HCT116 (cell line): Measurements from ENCODE around the gene CTTNBP2NL. TPM values are rescaled to one million over a fixed set of nuclear protein-coding genes. Genes with fewer than 3 reads are reported as not detected.

Experiments used
- ATAC-seq: fragments of 200-7000 bp; cut with Tn5 transposase; 2 replicates; pipeline ENCODE4 v1.9.1; 2020; ENCODE audit warnings: mild to moderate bottlenecking, moderate library complexity
- BruUV-seq: library from RNA; stranded (reverse); fragments of 400-500 nt; replicated peaks from 2 replicates; lab custom pipeline; 2021; lab: Mats Ljungman, UMichigan
- CTCF ChIA-PET: fragments of 300-600 bp; sonication (Branson Sonifier 250); formaldehyde crosslinking; loops from one replicate; lab custom pipeline; 2021; ENCODE audit warnings: antibody characterized with exemption; lab: Charles Lee
- POLR2A ChIA-PET: fragments of 300-600, 350-600 bp; sonication (Branson Sonifier 250); formaldehyde crosslinking; loops from one replicate; lab custom pipeline; 2021; ENCODE audit warnings: antibody characterized with exemption; lab: Charles Lee
- RAD21 ChIA-PET, 2 experiments: fragments of 300-600 bp; sonication (Branson Sonifier 250); formaldehyde crosslinking; loops; one replicate each; lab custom pipeline; 2023; ENCODE audit warnings: low total read pairs in 2 of 2; ENCODE audit not compliant: uncharacterized antibody in 2 of 2, unreplicated experiment in 2 of 2, low non-redundant PET in 1 of 2; lab: Charles Lee
- DNase-seq: peaks from one replicate; pipeline ENCODE4 v3.0.0-alpha.2; 2010; ENCODE audit warnings: low read depth, low spot score
- H2AFZ ChIP-seq: fragments of 200-600 bp; shearing (Covaris generic), sonication (generic); 2 replicates; pipeline ENCODE4 v1.6.1; 2017; ENCODE audit warnings: low read depth, mixed run types, mixed read lengths, antibody characterized with exemption, low read length; ENCODE audit not compliant: poor library complexity, severe bottlenecking
- H3K27ac ChIP-seq: 2 replicates; pipeline ENCODE4 v1.5.1; 2012; ENCODE audit warnings: low read depth, low read length
- H3K27me3 ChIP-seq: fragments of 200-600 bp; sonication (generic); 2 replicates; pipeline ENCODE4 v1.6.1; 2016; ENCODE audit warnings: mixed run types, low read length, mixed read lengths; ENCODE audit not compliant: insufficient read depth
- H3K36me3 ChIP-seq, 2 experiments: fragments of 200-500 bp in 1 of 2; fragments of 200-600 bp in 1 of 2; sonication (Bioruptor generic) in 1 of 2; sonication (generic) in 1 of 2; 2 replicates each; pipeline versions ENCODE4 v1.5.1 to v1.6.1; 2014 to 2016; ENCODE audit warnings: low read length in 2 of 2, inconsistent platforms in 1 of 2, mixed read lengths in 1 of 2, mixed run types in 1 of 2; ENCODE audit not compliant: insufficient read depth in 2 of 2, control insufficient read depth in 1 of 2
- H3K4me1 ChIP-seq, 2 experiments: fragments of 200-600 bp in 1 of 2; sonication (generic) in 1 of 2; 2 replicates each; pipeline versions ENCODE4 v1.5.1 to v1.6.1; 2012 to 2017; ENCODE audit warnings: low read length in 2 of 2, inconsistent platforms in 1 of 2, mild to moderate bottlenecking in 1 of 2, mixed read lengths in 1 of 2, mixed run types in 1 of 2, moderate library complexity in 1 of 2; ENCODE audit not compliant: insufficient read depth in 2 of 2, control insufficient read depth in 1 of 2
- H3K4me2 ChIP-seq: fragments of 200-600 bp; sonication (generic); 2 replicates; pipeline ENCODE4 v1.6.1; 2017; ENCODE audit warnings: mixed run types, low read length, mixed read lengths
- H3K4me3 ChIP-seq, 2 experiments: fragments of 200-600 bp in 1 of 2; sonication (generic) in 1 of 2; replicated peaks in 1 of 2; 2 replicates each; pipeline ENCODE4 v1.5.1; 2011 to 2016; ENCODE audit warnings: low read length in 2 of 2, control low read depth in 1 of 2, low read depth in 1 of 2, mild to moderate bottlenecking in 1 of 2, mixed read lengths in 1 of 2, mixed run types in 1 of 2
- H3K79me2 ChIP-seq: fragments of 200-600 bp; sonication (generic); 2 replicates; pipeline ENCODE4 v1.6.1; 2017; ENCODE audit warnings: mild to moderate bottlenecking, mixed run types, low read length, moderate library complexity, mixed read lengths; ENCODE audit not compliant: insufficient read depth
- H3K9ac ChIP-seq: fragments of 200-600 bp; sonication (generic); 2 replicates; pipeline ENCODE4 v1.6.1; 2016; ENCODE audit warnings: low read length, mixed read lengths
- H3K9me2 ChIP-seq: fragments of 200-600 bp; sonication (generic), shearing (Covaris generic); 2 replicates; pipeline ENCODE4 v1.6.1; 2017; ENCODE audit warnings: mixed run types, mild to moderate bottlenecking, moderate library complexity; ENCODE audit not compliant: insufficient read depth
- H3K9me3 ChIP-seq, 2 experiments: fragments of 200-500 bp in 1 of 2; fragments of 200-600 bp in 1 of 2; sonication (Bioruptor generic) in 1 of 2; sonication (generic) in 1 of 2; 2 replicates each; pipeline ENCODE4 v1.6.1; 2014 to 2017; ENCODE audit warnings: low read length in 2 of 2, mixed read lengths in 2 of 2, inconsistent platforms in 1 of 2, low read depth in 1 of 2, mild to moderate bottlenecking in 1 of 2, mixed run types in 1 of 2, moderate library complexity in 1 of 2; ENCODE audit not compliant: control insufficient read depth in 1 of 2, insufficient read depth in 1 of 2
- H4K20me1 ChIP-seq: fragments of 200-600 bp; sonication (generic), shearing (Covaris generic); 2 replicates; pipeline ENCODE4 v1.6.1; 2017; ENCODE audit warnings: mixed run types, mild to moderate bottlenecking, moderate library complexity; ENCODE audit not compliant: insufficient read depth
- CTCF ChIP-seq, 3 experiments: fragments of 200-600 bp in 1 of 3; sonication (generic) in 1 of 3; IDR thresholded peaks in 2 of 3; conservative IDR thresholded peaks in 1 of 3; 2 replicates each; pipeline ENCODE4 v1.5.1; 2012 to 2017; ENCODE audit warnings: low read depth in 2 of 3, low read length in 2 of 3, antibody characterized with exemption in 1 of 3, borderline replicate concordance in 1 of 3, control low read depth in 1 of 3, mild to moderate bottlenecking in 1 of 3, mixed read lengths in 1 of 3, mixed run types in 1 of 3, moderate library complexity in 1 of 3; ENCODE audit not compliant: insufficient read depth in 1 of 3
- ELF1 ChIP-seq: IDR thresholded peaks from 2 replicates; pipeline ENCODE4 v1.6.1; 2012; ENCODE audit warnings: low read depth, borderline replicate concordance
- EZH2 ChIP-seq: fragments of 200-600 bp; sonication (generic); IDR thresholded peaks from 2 replicates; pipeline ENCODE4 v1.6.1; 2017; ENCODE audit warnings: antibody characterized with exemption, mixed run types
- EZH2phosphoT487 ChIP-seq: fragments of 200-600 bp; IDR thresholded peaks from 2 replicates; pipeline ENCODE4 v1.6.1; 2018; ENCODE audit warnings: antibody characterized with exemption, borderline replicate concordance
- POLR2A ChIP-seq: IDR thresholded peaks from 2 replicates; pipeline ENCODE4 v1.7.0; 2011; ENCODE audit warnings: borderline replicate concordance; ENCODE audit not compliant: insufficient read depth, insufficient read length; ENCODE audit errors: extremely low read depth
- POLR2AphosphoS5 ChIP-seq: IDR thresholded peaks from 2 replicates; pipeline ENCODE4 v1.6.1; 2011; ENCODE audit warnings: mild to moderate bottlenecking, low read depth, low read length, moderate library complexity
- RAD21 ChIP-seq: IDR thresholded peaks from 2 replicates; pipeline ENCODE4 v1.6.1; 2012; ENCODE audit warnings: low read depth, mild to moderate bottlenecking
- SRF ChIP-seq: IDR thresholded peaks from 2 replicates; pipeline ENCODE4 v1.6.1; 2012; ENCODE audit warnings: low read depth
- TCF7L2 ChIP-seq: IDR thresholded peaks from 2 replicates; pipeline ENCODE4 v1.7.0; 2011; ENCODE audit warnings: borderline replicate concordance, inconsistent platforms; ENCODE audit not compliant: insufficient read depth, insufficient read length; ENCODE audit errors: extremely low read depth
- ZBTB33 ChIP-seq: IDR thresholded peaks from 2 replicates; pipeline ENCODE4 v1.6.1; 2011; ENCODE audit warnings: mild to moderate bottlenecking, low read length, moderate library complexity; ENCODE audit not compliant: insufficient replicate concordance; ENCODE audit errors: extremely low read depth
- ZNF274 ChIP-seq: fragments of 200-500 bp; sonication (Bioruptor generic); IDR thresholded peaks from 2 replicates; pipeline ENCODE4 v1.6.1; 2014; ENCODE audit warnings: mild to moderate bottlenecking, low read depth, low read length, inconsistent platforms
- intact Hi-C: fragments of 100-400 bp; cut with micrococcal nuclease; formaldehyde crosslinking; loops from 2 replicates; pipeline ENCODE4 v1.10.0; 2022
- total RNA-seq: library from RNA; stranded (reverse); gene quantifications from one replicate; pipeline ENCODE4 v1.2.1, GENCODE V29; 2021; ENCODE audit not compliant: unreplicated experiment
- TF ChIP-seq, protein P1 (sequence below): IDR thresholded peaks from 2 replicates; pipeline ENCODE4 v1.6.1; 2012

The CTTNBP2NL gene
- total RNA-seq, 1 experiment from 2014 or later, result 18.0 TPM

DNA sequence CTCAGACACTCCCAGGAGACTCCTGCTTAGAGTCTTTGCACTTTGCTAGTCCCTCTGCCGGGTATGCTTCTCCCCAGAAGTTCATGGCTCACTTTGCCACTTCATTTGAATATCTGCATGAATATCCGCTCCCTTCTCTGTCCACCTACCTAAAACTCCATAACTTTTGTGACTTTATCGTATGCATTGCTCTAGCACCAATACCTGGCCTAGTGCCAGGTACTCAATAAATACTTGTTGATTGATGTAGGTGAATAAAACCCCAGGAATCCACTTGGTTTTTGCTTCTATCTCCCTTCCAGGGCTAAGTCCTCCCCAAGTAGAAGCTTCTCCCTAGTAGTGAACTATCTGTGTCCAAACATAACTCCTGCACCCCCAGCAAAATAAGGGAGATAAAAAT is 27.8 kb upstream of the CTTNBP2NL start:
- ChIA-PET CTCF (interaction anchor here (0.6 to 1.7 kb wide), 2 partner anchors 70 to 920 kb away, joined by 3 to 6 read pairs; no protein-coding TSS in a partner anchor), RAD21 (no interaction called here), POLR2A (no interaction called here)
- ATAC-seq (no peak), DNase-seq (no peak)
- Histone ChIP-seq H3K27ac (no peak overlapping the region), H3K9ac (no peak overlapping the region), H3K9me2 (no peaks in the 10 kb centered on the region), H3K9me3 (no peaks in the 10 kb centered on the region), H3K36me3 (no peaks in the 10 kb centered on the region), H3K4me1 (peaks cover 0 to 4% of the 10 kb centered on the region in 2 experiments; a peak in 1 of 4 replicates), H3K27me3 (no peaks in the 10 kb centered on the region), H3K4me3 (no peak overlapping the region), H2AFZ (no peak overlapping the region), H4K20me1 (no peaks in the 10 kb centered on the region), H3K4me2 (no peak overlapping the region), H3K79me2 (no peaks in the 10 kb centered on the region)
- TF ChIP-seq SRF, result no peak
- no peak for TF ChIP-seq TCF7L2
- TF ChIP-seq RAD21, result no peak
- TF ChIP-seq POLR2AphosphoS5, result no peak
- TF ChIP-seq ZBTB33, result no peak
- no peak for TF ChIP-seq CTCF (IDR thresholded peaks at IDR 0.05 in 2 of 3, conservative IDR thresholded peaks at IDR 0.05 in 1 of 3; ENCODE audit: borderline replicate concordance in 1 of 3, insufficient read depth in 1 of 3, low read depth in 2 of 3, low read length in 2 of 3)
- TF ChIP-seq, protein P1, sequence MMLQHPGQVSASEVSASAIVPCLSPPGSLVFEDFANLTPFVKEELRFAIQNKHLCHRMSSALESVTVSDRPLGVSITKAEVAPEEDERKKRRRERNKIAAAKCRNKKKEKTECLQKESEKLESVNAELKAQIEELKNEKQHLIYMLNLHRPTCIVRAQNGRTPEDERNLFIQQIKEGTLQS, result no peak
- TF ChIP-seq POLR2A, result no peak
- TF ChIP-seq EZH2, result no peak
- TF ChIP-seq ZNF274, result no peak
- TF ChIP-seq EZH2phosphoT487, result no peak
- no peak for TF ChIP-seq ELF1
- intact Hi-C loops, result loop anchor here (2.0 kb wide), 1 partner anchor 69 kb away; no protein-coding TSS in a partner anchor
- BruUV-seq, result no TSS peak
